ENCODE measurements around the gene EML5. TPM values are rescaled to one million over a fixed set of nuclear protein-coding genes. Genes with fewer than 3 reads are reported as not detected.
"Not testable (repeated sequence)": the region's sequence is repeated elsewhere in the genome, so short reads cannot be mapped to it uniquely, and the experiment has no call there.

The EML5 gene
- total RNA-seq, 1 donor from 2014 or later: 0.82 TPM

DNA sequence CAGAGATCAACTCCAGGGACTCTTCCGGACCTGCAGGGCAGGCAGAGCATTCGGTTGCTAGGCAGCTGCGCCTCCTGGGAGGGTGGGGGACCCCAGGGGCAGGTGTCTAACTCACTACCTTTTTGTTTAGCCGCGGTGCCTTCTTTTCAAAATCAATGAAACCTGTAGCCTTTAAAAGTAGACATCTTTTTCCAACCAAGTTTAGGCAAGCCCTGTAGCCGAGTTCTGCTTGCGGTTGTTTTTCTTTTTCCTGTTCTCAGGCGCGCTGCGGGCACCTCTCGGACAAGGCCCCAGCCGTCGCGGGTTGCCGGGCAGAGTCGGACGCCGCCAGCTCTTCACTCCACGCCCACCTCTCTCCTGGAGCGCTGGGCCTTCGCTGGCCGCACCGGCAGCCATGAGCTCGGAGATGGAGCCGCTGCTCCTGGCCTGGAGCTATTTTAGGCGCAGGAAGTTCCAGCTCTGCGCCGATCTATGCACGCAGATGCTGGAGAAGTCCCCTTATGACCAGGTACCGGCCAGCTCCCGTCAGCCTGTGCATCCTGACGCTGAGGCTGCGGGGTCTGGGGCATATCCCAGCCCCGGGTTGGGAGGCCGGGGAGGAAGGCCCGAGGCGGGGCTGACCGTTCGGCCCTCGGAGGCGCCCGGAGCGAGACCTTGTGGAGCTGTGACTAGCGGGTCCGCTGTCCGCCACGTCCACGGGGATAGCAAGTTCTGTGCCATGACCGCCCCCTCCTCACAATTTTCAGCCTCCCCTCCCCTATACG lies 31.7 kb upstream of the EML5 start, which contains the start of gene TTC8:
TTC8 (plus strand) TSS at position 338 of the 764 bp plus-strand sequence; CDS start at position 395, 57 bp downstream.
- DNase-seq: peak; percentile 94
- H3K4me1 Mint-ChIP-seq: peaks cover 11% of the 10 kb centered on the region
- H3K4me3 Mint-ChIP-seq: peak within 1 kb of the TSS; percentile 84
- H3K27me3 Mint-ChIP-seq: peaks cover 32% of the 10 kb centered on the region
- H3K36me3 Mint-ChIP-seq (ENCODE audit: low read depth): no peaks in the 10 kb centered on the region
- peak within 1 kb of the TSS; percentile 95 for H3K27ac Mint-ChIP-seq
- intact Hi-C loops (cut with micrococcal nuclease): loop anchor here (1.0 to 10.0 kb wide), 4 partner anchors 32 to 1508 kb away; partner anchors contain the start of genes EML5, NRDE2, PSMC1 and ZC3H14
- H3K9me3 Mint-ChIP-seq: no peaks in the 10 kb centered on the region

DNA sequence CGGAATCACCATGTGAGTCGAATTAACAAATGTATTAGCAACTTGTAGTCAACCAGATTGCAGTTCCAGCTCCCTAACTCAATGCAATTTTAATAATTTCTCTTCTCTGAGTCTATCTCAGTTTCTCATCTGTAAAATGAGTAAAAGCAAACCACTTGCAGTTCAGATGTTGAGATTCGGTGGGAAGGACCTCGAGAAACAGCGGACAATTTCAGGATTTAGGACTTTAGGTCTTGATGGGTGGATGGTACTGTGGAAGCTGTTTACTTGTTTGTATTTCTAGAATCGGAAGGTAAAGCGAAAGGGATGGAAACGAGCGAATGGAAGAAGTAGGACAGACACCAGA lies 31.2 kb upstream of the EML5 start:
- H3K36me3 Mint-ChIP-seq (ENCODE audit: low read depth): no peaks in the 10 kb centered on the region
- no peaks in the 10 kb centered on the region for H3K9me3 Mint-ChIP-seq
- H3K4me1 Mint-ChIP-seq: peaks cover 11% of the 10 kb centered on the region
- intact Hi-C loops (cut with micrococcal nuclease): loop anchor here (1.0 to 10.0 kb wide), 4 partner anchors 32 to 1508 kb away; partner anchors contain the start of genes EML5, NRDE2, PSMC1 and ZC3H14
- H3K4me3 Mint-ChIP-seq: peak overlapping the region; percentile 84
- peaks cover 34% of the 10 kb centered on the region for H3K27me3 Mint-ChIP-seq
- no peak for DNase-seq
- H3K27ac Mint-ChIP-seq: peak overlapping the region; percentile 95

- intact Hi-C loops (cut with micrococcal nuclease): loop anchor here (5.0 to 10.0 kb wide), 3 partner anchors 257 to 1510 kb away; partner anchors contain the start of genes NRDE2, PSMC1 and ZC3H14
- Mint-ChIP-seq H3K4me3 (no peak overlapping the region), H3K4me1 (peaks cover 11% of the 10 kb centered on the region), H3K27ac (no peak overlapping the region), H3K27me3 (peaks cover 37% of the 10 kb centered on the region), H3K36me3 (ENCODE audit: low read depth) (no peaks in the 10 kb centered on the region), H3K9me3 (no peaks in the 10 kb centered on the region)
- DNase-seq: no peak
Observed at GRCh38 chr14:88821888-88822287, 29.1 kb upstream of the EML5 start.

- no peak overlapping the region for H3K27ac Mint-ChIP-seq
- no peak for DNase-seq
- no peak overlapping the region for H3K4me3 Mint-ChIP-seq
- peaks cover 37% of the 10 kb centered on the region for H3K27me3 Mint-ChIP-seq
- intact Hi-C loops (cut with micrococcal nuclease): loop anchor here (5.0 to 10.0 kb wide), 3 partner anchors 257 to 1511 kb away; partner anchors contain the start of genes NRDE2, PSMC1 and ZC3H14
- no peaks in the 10 kb centered on the region for H3K9me3 Mint-ChIP-seq
- H3K4me1 Mint-ChIP-seq: peaks cover 11% of the 10 kb centered on the region
- no peaks in the 10 kb centered on the region for H3K36me3 Mint-ChIP-seq (ENCODE audit: low read depth)
Observed at GRCh38 chr14:88821378-88821777, 28.6 kb upstream of the EML5 start.

- not testable (repeated sequence) for H3K4me1 Mint-ChIP-seq; H3K4me3 Mint-ChIP-seq; H3K9me3 Mint-ChIP-seq; H3K27ac Mint-ChIP-seq; H3K36me3 Mint-ChIP-seq (ENCODE audit: low read depth); DNase-seq
- intact Hi-C loops (cut with micrococcal nuclease): loop anchor here (5.0 to 10.0 kb wide), 3 partner anchors 255 to 1513 kb away; partner anchors contain the start of genes NRDE2, PSMC1 and ZC3H14
- H3K27me3 Mint-ChIP-seq: peaks cover 32% of the 10 kb centered on the region
Observed at GRCh38 chr14:88819674-88820073, 26.9 kb upstream of the EML5 start.

GRCh38 chr14:88818018-88818417 lies 25.3 kb upstream of the EML5 start:
- H3K36me3 Mint-ChIP-seq (ENCODE audit: low read depth): no peaks in the 10 kb centered on the region
- H3K27me3 Mint-ChIP-seq: peaks cover 34% of the 10 kb centered on the region
- DNase-seq: no peak
- no peaks in the 10 kb centered on the region for H3K4me1 Mint-ChIP-seq
- H3K27ac Mint-ChIP-seq: no peak overlapping the region
- H3K9me3 Mint-ChIP-seq: no peaks in the 10 kb centered on the region
- intact Hi-C loops (cut with micrococcal nuclease): no loop called here
- no peak overlapping the region for H3K4me3 Mint-ChIP-seq

- no peak for DNase-seq
- H3K9me3 Mint-ChIP-seq: no peaks in the 10 kb centered on the region
- H3K27me3 Mint-ChIP-seq: peaks cover 38% of the 10 kb centered on the region
- H3K27ac Mint-ChIP-seq: no peak overlapping the region
- H3K4me3 Mint-ChIP-seq: no peak overlapping the region
- H3K4me1 Mint-ChIP-seq: no peaks in the 10 kb centered on the region
- intact Hi-C loops (cut with micrococcal nuclease): no loop called here
- no peaks in the 10 kb centered on the region for H3K36me3 Mint-ChIP-seq (ENCODE audit: low read depth)
Observed at GRCh38 chr14:88815980-88816379, 23.2 kb upstream of the EML5 start.

DNA sequence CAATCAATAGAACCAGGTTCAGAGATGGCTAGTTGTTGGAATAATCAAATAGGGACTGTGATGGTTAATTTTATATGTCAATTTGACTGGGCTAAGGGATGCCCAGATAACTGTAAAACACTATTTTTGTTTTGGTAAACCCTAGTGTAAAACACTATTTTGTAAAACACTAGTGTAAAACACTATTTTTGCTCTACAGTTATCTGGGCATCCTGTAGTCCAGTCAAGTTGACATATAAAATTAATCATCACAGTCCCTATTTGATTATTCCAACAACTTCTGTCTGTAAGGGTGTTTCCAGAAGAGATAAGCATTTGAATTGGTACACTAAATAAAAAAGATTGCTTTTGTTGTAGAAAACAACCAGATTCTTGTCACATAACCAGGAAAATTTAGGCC lies 15.6 kb upstream of the EML5 start:
- no peaks in the 10 kb centered on the region for H3K9me3 Mint-ChIP-seq

DNA sequence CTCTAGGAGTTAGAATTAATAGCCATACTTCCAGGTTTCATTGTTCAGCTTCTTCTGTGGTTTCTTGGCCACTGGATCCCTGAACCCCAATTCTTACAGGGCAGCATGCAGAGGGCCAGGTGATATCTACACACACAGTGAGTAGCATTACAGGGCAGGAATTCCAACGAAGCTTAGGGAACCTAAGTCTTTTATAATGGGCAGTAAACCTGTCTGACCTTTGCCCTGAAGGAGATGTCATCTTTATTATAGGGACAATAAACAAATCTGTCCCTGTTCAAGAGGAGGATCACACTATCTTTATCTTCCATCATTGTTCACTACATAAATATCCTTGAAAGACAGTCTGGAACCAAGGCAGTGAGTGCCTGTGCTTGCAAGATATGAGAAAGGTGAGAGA lies 11.7 kb upstream of the EML5 start:
- intact Hi-C loops (cut with micrococcal nuclease): no loop called here
- Mint-ChIP-seq H3K27me3 (peaks cover 14% of the 10 kb centered on the region), H3K27ac (no peak overlapping the region), H3K4me3 (no peak overlapping the region), H3K4me1 (no peaks in the 10 kb centered on the region), H3K36me3 (ENCODE audit: low read depth) (no peaks in the 10 kb centered on the region), H3K9me3 (no peaks in the 10 kb centered on the region)
- peak; percentile 37 for DNase-seq

More for the DNA sequence above, 15.6 kb upstream of the EML5 start:
- Mint-ChIP-seq H3K4me1 (no peaks in the 10 kb centered on the region), H3K27ac (no peak overlapping the region), H3K36me3 (ENCODE audit: low read depth) (no peaks in the 10 kb centered on the region), H3K27me3 (peaks cover 17% of the 10 kb centered on the region), H3K4me3 (no peak overlapping the region)
- intact Hi-C loops (cut with micrococcal nuclease): no loop called here
- DNase-seq: no peak

- Mint-ChIP-seq H3K4me3 (no peak overlapping the region), H3K36me3 (ENCODE audit: low read depth) (no peaks in the 10 kb centered on the region), H3K4me1 (no peaks in the 10 kb centered on the region), H3K27me3 (peaks cover 14% of the 10 kb centered on the region), H3K27ac (no peak overlapping the region), H3K9me3 (no peaks in the 10 kb centered on the region)
- no peak for DNase-seq
- intact Hi-C loops (cut with micrococcal nuclease): no loop called here
Observed at GRCh38 chr14:88804035-88804434, 11.3 kb upstream of the EML5 start.

DNA sequence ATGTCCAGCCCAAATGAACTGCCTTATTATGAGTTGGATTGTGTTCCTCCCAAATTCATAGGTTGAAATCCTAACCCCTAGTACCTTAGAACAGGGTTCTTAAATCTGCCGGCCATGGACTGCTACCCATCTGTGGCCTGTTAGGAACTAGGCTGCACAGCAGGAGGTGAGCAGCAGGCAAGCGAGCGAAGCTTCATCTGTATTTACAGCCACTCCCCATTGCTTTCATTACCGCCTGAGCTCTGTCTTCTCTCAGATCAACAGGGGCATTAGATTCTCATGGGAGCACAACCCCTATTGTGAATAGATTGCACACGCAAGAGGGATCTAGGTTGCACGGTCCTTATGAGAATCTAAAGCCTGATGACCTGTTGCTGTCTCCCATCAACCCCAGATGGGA lies 9.8 kb upstream of the EML5 start:
- intact Hi-C loops (cut with micrococcal nuclease): no loop called here
- peak; percentile 30 for DNase-seq
- Mint-ChIP-seq H3K4me3 (no peak overlapping the region), H3K9me3 (no peaks in the 10 kb centered on the region), H3K27ac (no peak overlapping the region), H3K27me3 (peaks cover 23% of the 10 kb centered on the region), H3K36me3 (ENCODE audit: low read depth) (no peaks in the 10 kb centered on the region), H3K4me1 (no peaks in the 10 kb centered on the region)

- no peaks in the 10 kb centered on the region for H3K9me3 Mint-ChIP-seq
- H3K4me3 Mint-ChIP-seq: no peak overlapping the region
- DNase-seq: no peak
- intact Hi-C loops (cut with micrococcal nuclease): no loop called here
- H3K27ac Mint-ChIP-seq: no peak overlapping the region
- H3K4me1 Mint-ChIP-seq: no peaks in the 10 kb centered on the region
- H3K36me3 Mint-ChIP-seq (ENCODE audit: low read depth): no peaks in the 10 kb centered on the region
- peaks cover 23% of the 10 kb centered on the region for H3K27me3 Mint-ChIP-seq
Observed at GRCh38 chr14:88799522-88799921, 6.8 kb upstream of the EML5 start.

DNA sequence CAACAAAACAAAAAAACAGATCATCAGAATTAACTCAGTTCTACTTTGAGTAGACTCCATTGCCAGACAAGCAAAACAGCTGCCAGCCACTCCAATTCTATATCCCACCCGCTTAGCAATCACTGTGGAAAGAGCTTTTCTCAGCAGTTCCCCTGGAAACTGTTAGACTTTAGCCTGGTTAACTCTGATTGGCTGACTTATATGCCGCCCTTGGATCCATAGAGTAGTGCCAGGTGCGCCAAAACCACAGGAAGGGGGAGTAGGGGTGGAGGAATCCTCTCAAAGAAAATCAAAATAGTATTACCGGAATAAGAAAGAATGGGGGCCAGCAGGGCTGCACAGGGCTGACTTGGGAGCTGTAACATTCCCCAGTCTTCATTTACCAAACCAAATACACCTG lies 5.4 kb upstream of the EML5 start:
- no peak overlapping the region for H3K4me3 Mint-ChIP-seq
- no peaks in the 10 kb centered on the region for H3K9me3 Mint-ChIP-seq
- peaks cover 33% of the 10 kb centered on the region for H3K27me3 Mint-ChIP-seq
- H3K4me1 Mint-ChIP-seq: no peaks in the 10 kb centered on the region
- no peak for DNase-seq
- intact Hi-C loops (cut with micrococcal nuclease): no loop called here
- H3K27ac Mint-ChIP-seq: no peak overlapping the region
- no peaks in the 10 kb centered on the region for H3K36me3 Mint-ChIP-seq (ENCODE audit: low read depth)

- no peak for DNase-seq
- H3K36me3 Mint-ChIP-seq (ENCODE audit: low read depth): no peaks in the 10 kb centered on the region
- intact Hi-C loops (cut with micrococcal nuclease): loop anchor here (2.0 kb wide), 1 partner anchor 230 kb away; the partner anchor contains the start of gene ZC3H14
- peaks cover 7% of the 10 kb centered on the region for H3K4me1 Mint-ChIP-seq
- H3K9me3 Mint-ChIP-seq: no peaks in the 10 kb centered on the region
- peaks cover 39% of the 10 kb centered on the region for H3K27me3 Mint-ChIP-seq
- H3K27ac Mint-ChIP-seq: no peak overlapping the region
- peak overlapping the region; percentile 77 for H3K4me3 Mint-ChIP-seq
Observed at GRCh38 chr14:88793259-88793625, 489 bp upstream of the EML5 start.
